GM12801 (cell line): ENCODE data around the gene RPL31.

ENCODE experiments used
- TF ChIP-seq, protein P1 (sequence below): IDR thresholded peaks from one replicate; pipeline ENCODE4 v1.5.1; 2011; ENCODE audit warnings: control low read depth; ENCODE audit not compliant: insufficient read length; ENCODE audit errors: extremely low read depth

RPL31 gene

GRCh38 chr2:100983201-100983600 is 18.9 kb upstream of the RPL31 start:
- TF ChIP-seq, protein P1, sequence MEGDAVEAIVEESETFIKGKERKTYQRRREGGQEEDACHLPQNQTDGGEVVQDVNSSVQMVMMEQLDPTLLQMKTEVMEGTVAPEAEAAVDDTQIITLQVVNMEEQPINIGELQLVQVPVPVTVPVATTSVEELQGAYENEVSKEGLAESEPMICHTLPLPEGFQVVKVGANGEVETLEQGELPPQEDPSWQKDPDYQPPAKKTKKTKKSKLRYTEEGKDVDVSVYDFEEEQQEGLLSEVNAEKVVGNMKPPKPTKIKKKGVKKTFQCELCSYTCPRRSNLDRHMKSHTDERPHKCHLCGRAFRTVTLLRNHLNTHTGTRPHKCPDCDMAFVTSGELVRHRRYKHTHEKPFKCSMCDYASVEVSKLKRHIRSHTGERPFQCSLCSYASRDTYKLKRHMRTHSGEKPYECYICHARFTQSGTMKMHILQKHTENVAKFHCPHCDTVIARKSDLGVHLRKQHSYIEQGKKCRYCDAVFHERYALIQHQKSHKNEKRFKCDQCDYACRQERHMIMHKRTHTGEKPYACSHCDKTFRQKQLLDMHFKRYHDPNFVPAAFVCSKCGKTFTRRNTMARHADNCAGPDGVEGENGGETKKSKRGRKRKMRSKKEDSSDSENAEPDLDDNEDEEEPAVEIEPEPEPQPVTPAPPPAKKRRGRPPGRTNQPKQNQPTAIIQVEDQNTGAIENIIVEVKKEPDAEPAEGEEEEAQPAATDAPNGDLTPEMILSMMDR = no peak

DNA sequence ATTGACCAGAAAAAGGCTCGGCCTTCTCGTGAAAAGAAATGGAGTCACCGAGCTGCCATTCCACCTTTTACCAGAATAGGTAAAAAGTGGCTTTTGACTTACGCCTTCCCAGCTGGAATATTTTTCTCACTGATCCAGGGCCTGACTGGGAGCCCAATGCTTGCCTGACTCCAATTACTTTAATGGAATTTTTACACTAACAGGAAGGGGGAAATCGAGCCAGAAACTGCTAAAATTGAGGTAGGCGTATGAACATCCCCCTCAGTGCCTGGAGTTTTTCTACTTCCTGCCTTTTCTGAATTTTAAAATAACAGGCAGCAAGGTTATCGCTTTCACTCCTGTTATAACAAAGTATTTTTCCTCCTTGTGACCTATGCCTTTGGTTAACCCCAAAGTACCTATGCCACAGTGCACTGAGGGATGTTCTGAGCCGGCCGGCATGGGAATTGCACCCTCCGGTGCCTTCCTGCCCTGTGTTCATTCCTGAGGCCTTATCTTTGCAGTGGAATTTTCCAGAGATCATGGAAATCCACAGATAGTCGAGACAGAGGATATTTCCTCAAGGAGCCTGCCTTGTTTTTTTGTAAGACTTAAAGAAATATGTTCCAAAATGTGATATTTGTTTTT is 18.3 kb upstream of the RPL31 start:
- TF ChIP-seq, protein P1 = no peak

GRCh38 chr2:100984892-100985307 is 17.2 kb upstream of the RPL31 start:
- TF ChIP-seq, protein P1 = no peak

DNA sequence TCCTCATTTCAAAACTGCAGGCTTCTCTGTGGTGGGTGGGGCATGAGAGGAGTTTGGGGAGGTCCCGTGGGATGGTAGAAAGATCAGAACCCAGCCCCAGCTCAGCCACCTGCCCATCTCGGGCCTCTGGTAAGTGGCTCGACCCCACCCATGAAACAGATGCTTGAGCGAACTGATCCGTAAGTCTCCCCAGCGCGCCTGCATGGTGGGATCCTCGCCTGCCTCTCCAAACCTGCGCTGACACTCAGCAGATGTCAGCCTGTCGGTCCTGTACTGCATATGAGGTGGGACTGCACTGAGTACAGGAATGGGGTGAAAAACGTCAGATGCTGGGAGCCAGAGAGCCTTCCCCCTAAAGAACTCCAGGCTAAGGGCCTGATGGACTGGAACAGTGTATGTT is 15.9 kb upstream of the RPL31 start:
- TF ChIP-seq, protein P1 = no peak

DNA sequence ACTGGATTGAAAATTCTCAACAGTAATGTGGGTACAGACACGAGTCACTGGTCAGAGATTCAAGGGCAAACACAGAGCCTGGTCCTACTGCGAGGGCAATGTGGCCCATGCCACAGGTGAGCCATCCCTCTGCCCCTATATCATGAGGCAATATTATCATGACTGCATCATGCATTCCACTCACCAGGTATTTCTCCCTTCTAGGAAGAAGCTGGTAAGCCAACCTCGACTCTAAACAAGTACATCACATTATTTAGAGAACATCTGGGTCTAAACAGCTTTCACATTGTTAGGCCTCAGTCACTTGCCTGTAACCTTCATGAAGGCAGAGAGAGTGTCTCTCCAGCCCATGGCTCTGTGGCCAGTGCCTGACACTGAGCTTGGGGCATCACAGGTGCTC is 14.6 kb upstream of the RPL31 start:
- TF ChIP-seq, protein P1 = no peak

DNA sequence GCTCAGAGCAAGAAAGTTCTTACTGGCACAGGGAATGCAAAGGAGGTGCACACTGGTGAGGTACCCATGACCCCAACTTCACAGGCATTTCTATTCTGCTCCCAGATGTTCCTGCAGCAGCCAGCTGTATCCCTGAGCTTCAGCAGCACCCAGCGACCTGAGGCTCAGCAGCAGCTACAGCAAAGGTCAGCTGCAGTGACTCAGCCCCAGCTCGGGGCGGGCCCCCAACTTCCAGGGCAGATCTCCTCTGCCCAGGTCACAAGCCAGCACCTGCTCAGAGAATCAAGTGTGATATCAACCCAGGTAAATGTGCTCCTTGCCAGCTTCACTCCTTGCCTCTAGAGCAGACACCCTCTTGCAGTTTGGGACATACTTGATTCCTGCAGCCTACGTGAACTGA is 14.1 kb upstream of the RPL31 start:
- TF ChIP-seq, protein P1 = no peak

DNA sequence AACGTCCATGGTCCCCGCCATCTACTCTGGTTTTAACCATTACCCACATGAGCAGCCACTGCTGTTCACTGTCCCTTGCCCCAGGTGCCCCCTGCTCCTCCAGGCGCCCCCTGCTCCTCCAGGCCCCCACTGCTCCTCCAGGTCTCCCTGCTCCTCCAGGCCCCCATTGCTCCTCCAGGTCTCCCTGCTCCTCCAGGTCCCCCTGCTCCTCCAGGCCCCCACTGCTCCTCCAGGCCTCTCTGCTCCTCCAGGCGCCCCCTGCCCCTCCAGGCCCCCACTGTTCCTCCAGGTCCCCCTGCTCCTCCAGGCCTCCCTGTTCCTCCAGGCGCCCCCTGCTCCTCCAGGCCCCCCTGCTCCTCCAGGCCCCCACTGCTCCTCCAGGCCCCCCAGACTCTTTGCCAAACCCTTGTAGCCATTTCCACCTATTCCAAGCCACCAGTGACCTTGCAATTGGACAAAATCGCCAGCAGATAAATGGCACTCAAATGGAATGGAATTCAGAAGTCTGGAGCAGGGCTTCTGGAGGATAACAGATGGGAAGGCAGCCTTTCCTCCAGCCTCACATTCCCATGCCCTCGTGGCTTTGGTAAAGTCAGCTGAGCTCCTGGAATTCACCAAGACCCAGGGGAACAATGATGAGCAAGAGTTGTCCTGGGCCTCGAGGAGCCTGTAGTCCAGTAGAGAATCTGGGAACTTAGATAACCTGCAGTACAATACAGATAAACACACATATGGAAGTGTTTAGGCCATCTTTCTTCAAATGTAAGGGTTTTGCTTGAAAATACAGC is 13.3 kb upstream of the RPL31 start:
- TF ChIP-seq, protein P1 = no peak
